ENCODE data around the gene WFS1. TPM values are rescaled to one million over a fixed set of nuclear protein-coding genes. Genes with fewer than 3 reads are reported as not detected.
A peak's percentile ranks its signal among the peaks of the same experiment; 100 is the strongest.

The WFS1 gene
- total RNA-seq, 4 donors from 2014 or later, result 31.5 to 124 (median 34.8) TPM

- peak in 1 of 2 donors; percentile 38 for DNase-seq (ENCODE audit: low spot score in 2 of 2)
- Histone ChIP-seq H3K27ac (no peak overlapping the region), H3K4me3 (no peak overlapping the region), H3K27me3 (peaks cover 46% of the 10 kb centered on the region), H3K4me1 (no peaks in the 10 kb centered on the region), H3K36me3 (no peaks in the 10 kb centered on the region), H3K9me3 (no peaks in the 10 kb centered on the region)
- WGBS, result 46% methylated on average over 7 of the region's 7 CpGs
- TF ChIP-seq POLR2AphosphoS5 (IDR thresholded peaks at IDR 0.05), result no peak
- no peak for TF ChIP-seq EP300 (IDR thresholded peaks at IDR 0.05)
- no peak for TF ChIP-seq POLR2A (IDR thresholded peaks at IDR 0.05)
- TF ChIP-seq CTCF (IDR thresholded peaks at IDR 0.05), result no peak
These were observed 40.6 kb upstream of the WFS1 start for GRCh38 chr4:6229095-6229494.

GRCh38 chr4:6229671-6230501 is 39.8 kb upstream of the WFS1 start:
- H3K4me3 ChIP-seq, result no peak overlapping the region
- TF ChIP-seq POLR2A (IDR thresholded peaks at IDR 0.05), result no peak
- TF ChIP-seq EP300 (IDR thresholded peaks at IDR 0.05), result no peak
- TF ChIP-seq CTCF (IDR thresholded peaks at IDR 0.05), result no peak
- no peak for TF ChIP-seq POLR2AphosphoS5 (IDR thresholded peaks at IDR 0.05)
- H3K9me3 ChIP-seq, result no peaks in the 10 kb centered on the region
- no peak overlapping the region for H3K27ac ChIP-seq
- no peaks in the 10 kb centered on the region for H3K4me1 ChIP-seq
- DNase-seq (ENCODE audit: low spot score in 2 of 2), result peak in 1 of 2 donors; percentile 58
- H3K27me3 ChIP-seq, result peaks cover 44% of the 10 kb centered on the region
- WGBS, result 79% methylated on average over 14 of the region's 18 CpGs
- no peaks in the 10 kb centered on the region for H3K36me3 ChIP-seq

GRCh38 chr4:6230502-6230785 is 39.2 kb upstream of the WFS1 start:
- Histone ChIP-seq H3K4me3 (no peak overlapping the region), H3K36me3 (no peaks in the 10 kb centered on the region), H3K27ac (no peak overlapping the region), H3K4me1 (no peaks in the 10 kb centered on the region), H3K9me3 (no peaks in the 10 kb centered on the region), H3K27me3 (peaks cover 46% of the 10 kb centered on the region)
- TF ChIP-seq POLR2A (IDR thresholded peaks at IDR 0.05) (no peak), EP300 (IDR thresholded peaks at IDR 0.05) (no peak), POLR2AphosphoS5 (IDR thresholded peaks at IDR 0.05) (no peak), CTCF (IDR thresholded peaks at IDR 0.05) (no peak)
- WGBS, result 0% methylated on average over 1 of the region's 3 CpGs
- DNase-seq (ENCODE audit: low spot score in 2 of 2), result peak in 1 of 2 donors; percentile 57

- no peak overlapping the region for H3K4me3 ChIP-seq
- 88% methylated on average over 18 of the region's 21 CpGs for WGBS
- TF ChIP-seq EP300 (IDR thresholded peaks at IDR 0.05) (no peak), CTCF (IDR thresholded peaks at IDR 0.05) (no peak), POLR2A (IDR thresholded peaks at IDR 0.05) (no peak), POLR2AphosphoS5 (IDR thresholded peaks at IDR 0.05) (no peak)
- H3K36me3 ChIP-seq, result no peaks in the 10 kb centered on the region
- no peaks in the 10 kb centered on the region for H3K9me3 ChIP-seq
- peak in 1 of 2 donors; percentile 59 for DNase-seq (ENCODE audit: low spot score in 2 of 2)
- peaks cover 41% of the 10 kb centered on the region for H3K27me3 ChIP-seq
- H3K4me1 ChIP-seq, result no peaks in the 10 kb centered on the region
- H3K27ac ChIP-seq, result no peak overlapping the region
These were observed 38.6 kb upstream of the WFS1 start for GRCh38 chr4:6230827-6231662.

GRCh38 chr4:6231663-6232165 is 37.9 kb upstream of the WFS1 start:
- no peak for TF ChIP-seq EP300 (IDR thresholded peaks at IDR 0.05)
- TF ChIP-seq CTCF (IDR thresholded peaks at IDR 0.05), result no peak
- no peak for TF ChIP-seq POLR2A (IDR thresholded peaks at IDR 0.05)
- TF ChIP-seq POLR2AphosphoS5 (IDR thresholded peaks at IDR 0.05), result no peak
- H3K36me3 ChIP-seq, result no peaks in the 10 kb centered on the region
- peak in 1 of 2 donors; percentile 38 for DNase-seq (ENCODE audit: low spot score in 2 of 2)
- 73% methylated on average over 7 of the region's 7 CpGs for WGBS
- H3K27me3 ChIP-seq, result peaks cover 36% of the 10 kb centered on the region
- H3K4me3 ChIP-seq, result no peak overlapping the region
- no peaks in the 10 kb centered on the region for H3K9me3 ChIP-seq
- H3K4me1 ChIP-seq, result no peaks in the 10 kb centered on the region
- no peak overlapping the region for H3K27ac ChIP-seq

Data from suprapubic skin (tissue), 4 donors.